Measurements from ENCODE around the gene WFDC5.

Gene WFDC5

DNA sequence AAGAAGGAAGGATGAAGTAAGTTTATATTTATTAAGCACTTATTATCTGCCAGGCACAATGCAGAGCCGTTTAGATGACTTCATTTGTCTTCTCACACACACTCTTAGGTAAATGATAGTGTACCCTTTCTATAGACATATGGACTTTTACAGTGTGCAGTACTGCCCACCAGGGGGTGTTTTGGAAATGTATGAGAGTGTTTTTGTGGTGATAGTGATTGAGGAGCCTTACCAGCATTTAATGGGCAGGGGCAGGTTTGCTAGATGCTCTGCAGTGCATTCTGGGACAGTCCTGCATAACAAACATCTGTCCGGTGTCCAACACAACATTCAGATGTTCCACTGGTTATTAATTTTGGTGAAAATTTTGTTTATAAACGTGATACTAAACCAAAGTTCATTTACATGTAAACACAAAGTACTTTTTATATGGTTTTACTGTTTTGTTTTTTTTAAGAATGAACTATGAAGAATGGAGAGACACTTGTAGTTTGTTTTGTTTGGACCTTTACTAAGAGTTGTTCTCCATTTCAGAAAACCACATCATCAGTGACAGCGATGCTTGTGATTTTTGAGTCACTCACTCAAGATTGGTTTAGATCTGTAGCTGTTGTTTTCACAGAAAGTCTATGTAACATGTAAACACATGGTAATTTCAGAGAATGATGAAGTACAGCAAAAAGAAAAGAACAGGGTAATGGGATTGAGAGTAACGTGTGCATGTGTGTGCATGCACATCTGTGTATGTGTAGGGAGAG, 33.9 kb downstream of the WFDC5 start:
- Histone ChIP-seq H3K9ac (ENCODE audit: low read depth in 1 of 2, low read length in 2 of 2) (no peak overlapping the region), H3K9me3 (ENCODE audit: control insufficient read depth in 1 of 2, low read length in 2 of 2) (peaks cover 7 to 8% of the 10 kb centered on the region in 2 donors), H3K27ac (ENCODE audit: low read depth, low read length) (no peak overlapping the region), H3K4me3 (ENCODE audit: low read depth in 1 of 2, low read length in 2 of 2) (no peak overlapping the region), H3K4me1 (ENCODE audit: control insufficient read depth in 1 of 2, insufficient read depth in 2 of 2, low read length in 2 of 2) (no peaks in the 10 kb centered on the region), H3K27me3 (ENCODE audit: control insufficient read depth in 1 of 2, insufficient read depth in 2 of 2, low read length in 2 of 2) (no peaks in the 10 kb centered on the region), H3K36me3 (ENCODE audit: control insufficient read depth in 1 of 2, insufficient read depth in 2 of 2, low read length in 2 of 2) (peaks cover 22 to 54% of the 10 kb centered on the region in 2 donors)

GRCh38 chr20:45077559-45077958, 37.4 kb downstream of the WFDC5 start:
- H3K36me3 ChIP-seq (ENCODE audit: control insufficient read depth in 1 of 2, insufficient read depth in 2 of 2, low read length in 2 of 2): peaks cover 31 to 70% of the 10 kb centered on the region in 2 donors
- H3K4me1 ChIP-seq (ENCODE audit: control insufficient read depth in 1 of 2, insufficient read depth in 2 of 2, low read length in 2 of 2): no peaks in the 10 kb centered on the region
- H3K27ac ChIP-seq (ENCODE audit: low read depth, low read length): no peak overlapping the region
- H3K9me3 ChIP-seq (ENCODE audit: control insufficient read depth in 1 of 2, low read length in 2 of 2): peaks cover 4% of the 10 kb centered on the region in 2 donors
- no peak overlapping the region for H3K4me3 ChIP-seq (ENCODE audit: low read depth in 1 of 2, low read length in 2 of 2)
- H3K27me3 ChIP-seq (ENCODE audit: control insufficient read depth in 1 of 2, insufficient read depth in 2 of 2, low read length in 2 of 2): no peaks in the 10 kb centered on the region
- no peak overlapping the region for H3K9ac ChIP-seq (ENCODE audit: low read depth in 1 of 2, low read length in 2 of 2)

- Histone ChIP-seq H3K27me3 (ENCODE audit: control insufficient read depth in 1 of 2, insufficient read depth in 2 of 2, low read length in 2 of 2) (no peaks in the 10 kb centered on the region), H3K9me3 (ENCODE audit: control insufficient read depth in 1 of 2, low read length in 2 of 2) (no peaks in the 10 kb centered on the region), H3K4me3 (ENCODE audit: low read depth in 1 of 2, low read length in 2 of 2) (no peak overlapping the region), H3K27ac (ENCODE audit: low read depth, low read length) (no peak overlapping the region), H3K4me1 (ENCODE audit: control insufficient read depth in 1 of 2, insufficient read depth in 2 of 2, low read length in 2 of 2) (peaks cover 3 to 5% of the 10 kb centered on the region in 2 donors), H3K36me3 (ENCODE audit: control insufficient read depth in 1 of 2, insufficient read depth in 2 of 2, low read length in 2 of 2) (peaks cover 25 to 39% of the 10 kb centered on the region in 2 donors), H3K9ac (ENCODE audit: low read depth in 1 of 2, low read length in 2 of 2) (no peak overlapping the region)
Observed at GRCh38 chr20:45073221-45073620, 41.8 kb downstream of the WFDC5 start.

DNA sequence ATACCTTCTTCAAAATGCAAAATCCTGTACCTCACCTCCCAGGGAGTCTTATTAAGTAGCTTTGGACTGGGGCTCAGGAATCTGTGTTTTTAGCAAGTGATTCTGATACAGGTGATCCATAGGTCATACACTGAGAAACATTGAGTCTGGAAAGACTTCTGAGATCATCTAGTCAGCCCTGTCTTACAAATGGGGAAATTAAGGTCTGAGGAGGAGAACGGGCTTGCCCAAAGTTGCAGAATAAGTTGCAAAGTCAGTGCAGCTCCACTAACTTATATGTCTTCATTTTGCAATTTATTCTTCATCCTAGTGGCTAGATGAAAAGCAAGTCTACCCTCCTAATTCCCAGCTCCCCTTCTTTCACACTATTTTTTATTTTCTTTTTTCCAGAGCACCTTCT, 42.9 kb downstream of the WFDC5 start:
- peaks cover 25 to 35% of the 10 kb centered on the region in 2 donors for H3K36me3 ChIP-seq (ENCODE audit: control insufficient read depth in 1 of 2, insufficient read depth in 2 of 2, low read length in 2 of 2)
- peaks cover 3 to 5% of the 10 kb centered on the region in 2 donors for H3K4me1 ChIP-seq (ENCODE audit: control insufficient read depth in 1 of 2, insufficient read depth in 2 of 2, low read length in 2 of 2)
- H3K27me3 ChIP-seq (ENCODE audit: control insufficient read depth in 1 of 2, insufficient read depth in 2 of 2, low read length in 2 of 2): no peaks in the 10 kb centered on the region
- H3K27ac ChIP-seq (ENCODE audit: low read depth, low read length): no peak overlapping the region
- no peaks in the 10 kb centered on the region for H3K9me3 ChIP-seq (ENCODE audit: control insufficient read depth in 1 of 2, low read length in 2 of 2)
- no peak overlapping the region for H3K4me3 ChIP-seq (ENCODE audit: low read depth in 1 of 2, low read length in 2 of 2)
- no peak overlapping the region for H3K9ac ChIP-seq (ENCODE audit: low read depth in 1 of 2, low read length in 2 of 2)

GRCh38 chr20:45070932-45071632, 43.9 kb downstream of the WFDC5 start:
- Histone ChIP-seq H3K36me3 (ENCODE audit: control insufficient read depth in 1 of 2, insufficient read depth in 2 of 2, low read length in 2 of 2) (peaks cover 17 to 25% of the 10 kb centered on the region in 2 donors), H3K4me1 (ENCODE audit: control insufficient read depth in 1 of 2, insufficient read depth in 2 of 2, low read length in 2 of 2) (peaks cover 3 to 5% of the 10 kb centered on the region in 2 donors), H3K4me3 (ENCODE audit: low read depth in 1 of 2, low read length in 2 of 2) (no peak overlapping the region), H3K27me3 (ENCODE audit: control insufficient read depth in 1 of 2, insufficient read depth in 2 of 2, low read length in 2 of 2) (no peaks in the 10 kb centered on the region), H3K27ac (ENCODE audit: low read depth, low read length) (no peak overlapping the region), H3K9me3 (ENCODE audit: control insufficient read depth in 1 of 2, low read length in 2 of 2) (no peaks in the 10 kb centered on the region), H3K9ac (ENCODE audit: low read depth in 1 of 2, low read length in 2 of 2) (no peak overlapping the region)

GRCh38 chr20:45069261-45069660, 45.7 kb downstream of the WFDC5 start:
- no peaks in the 10 kb centered on the region for H3K9me3 ChIP-seq (ENCODE audit: control insufficient read depth in 1 of 2, low read length in 2 of 2)
- no peaks in the 10 kb centered on the region for H3K27me3 ChIP-seq (ENCODE audit: control insufficient read depth in 1 of 2, insufficient read depth in 2 of 2, low read length in 2 of 2)
- peaks cover 3 to 5% of the 10 kb centered on the region in 2 donors for H3K4me1 ChIP-seq (ENCODE audit: control insufficient read depth in 1 of 2, insufficient read depth in 2 of 2, low read length in 2 of 2)
- no peak overlapping the region for H3K4me3 ChIP-seq (ENCODE audit: low read depth in 1 of 2, low read length in 2 of 2)
- no peak overlapping the region for H3K9ac ChIP-seq (ENCODE audit: low read depth in 1 of 2, low read length in 2 of 2)
- H3K36me3 ChIP-seq (ENCODE audit: control insufficient read depth in 1 of 2, insufficient read depth in 2 of 2, low read length in 2 of 2): peaks cover 4 to 9% of the 10 kb centered on the region in 2 donors
- H3K27ac ChIP-seq (ENCODE audit: low read depth, low read length): no peak overlapping the region

- H3K4me3 ChIP-seq (ENCODE audit: low read depth in 1 of 2, low read length in 2 of 2): no peak overlapping the region
- H3K9ac ChIP-seq (ENCODE audit: low read depth in 1 of 2, low read length in 2 of 2): no peak overlapping the region
- H3K4me1 ChIP-seq (ENCODE audit: control insufficient read depth in 1 of 2, insufficient read depth in 2 of 2, low read length in 2 of 2): peaks cover 3 to 5% of the 10 kb centered on the region in 2 donors
- H3K9me3 ChIP-seq (ENCODE audit: control insufficient read depth in 1 of 2, low read length in 2 of 2): no peaks in the 10 kb centered on the region
- H3K36me3 ChIP-seq (ENCODE audit: control insufficient read depth in 1 of 2, insufficient read depth in 2 of 2, low read length in 2 of 2): peaks cover 4 to 6% of the 10 kb centered on the region in 2 donors
- H3K27me3 ChIP-seq (ENCODE audit: control insufficient read depth in 1 of 2, insufficient read depth in 2 of 2, low read length in 2 of 2): no peaks in the 10 kb centered on the region
- no peak overlapping the region for H3K27ac ChIP-seq (ENCODE audit: low read depth, low read length)
Observed at GRCh38 chr20:45067558-45067957, 47.4 kb downstream of the WFDC5 start.

GRCh38 chr20:45067087-45067486, 47.9 kb downstream of the WFDC5 start:
- peaks cover 3 to 5% of the 10 kb centered on the region in 2 donors for H3K4me1 ChIP-seq (ENCODE audit: control insufficient read depth in 1 of 2, insufficient read depth in 2 of 2, low read length in 2 of 2)
- no peak overlapping the region for H3K27ac ChIP-seq (ENCODE audit: low read depth, low read length)
- peaks cover 4 to 6% of the 10 kb centered on the region in 2 donors for H3K36me3 ChIP-seq (ENCODE audit: control insufficient read depth in 1 of 2, insufficient read depth in 2 of 2, low read length in 2 of 2)
- H3K9me3 ChIP-seq (ENCODE audit: control insufficient read depth in 1 of 2, low read length in 2 of 2): no peaks in the 10 kb centered on the region
- no peak overlapping the region for H3K4me3 ChIP-seq (ENCODE audit: low read depth in 1 of 2, low read length in 2 of 2)
- no peak overlapping the region for H3K9ac ChIP-seq (ENCODE audit: low read depth in 1 of 2, low read length in 2 of 2)
- no peaks in the 10 kb centered on the region for H3K27me3 ChIP-seq (ENCODE audit: control insufficient read depth in 1 of 2, insufficient read depth in 2 of 2, low read length in 2 of 2)

DNA sequence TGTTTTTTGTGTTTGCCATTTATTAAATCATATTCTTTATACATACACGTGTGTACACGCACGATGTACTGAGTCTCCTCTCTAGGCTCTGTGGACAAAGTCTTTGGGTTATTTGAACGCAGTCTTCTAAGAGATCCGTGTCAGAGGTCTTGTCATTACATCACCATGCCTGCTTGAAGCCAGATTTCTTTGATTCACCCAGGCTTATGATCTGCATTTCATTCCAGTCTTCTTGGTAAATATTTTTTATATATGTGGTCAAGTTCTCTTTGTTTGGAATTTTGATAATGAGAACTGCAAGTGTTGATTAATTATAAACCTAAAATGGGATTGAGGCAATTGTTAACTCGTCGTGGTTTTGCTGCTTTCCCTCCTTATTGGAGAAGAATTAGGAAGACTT, 48.6 kb downstream of the WFDC5 start:
- H3K4me3 ChIP-seq (ENCODE audit: low read depth in 1 of 2, low read length in 2 of 2): no peak overlapping the region
- no peaks in the 10 kb centered on the region for H3K27me3 ChIP-seq (ENCODE audit: control insufficient read depth in 1 of 2, insufficient read depth in 2 of 2, low read length in 2 of 2)
- H3K27ac ChIP-seq (ENCODE audit: low read depth, low read length): no peak overlapping the region
- peaks cover 4 to 6% of the 10 kb centered on the region in 2 donors for H3K36me3 ChIP-seq (ENCODE audit: control insufficient read depth in 1 of 2, insufficient read depth in 2 of 2, low read length in 2 of 2)
- H3K9ac ChIP-seq (ENCODE audit: low read depth in 1 of 2, low read length in 2 of 2): no peak overlapping the region
- peaks cover 3 to 4% of the 10 kb centered on the region in 2 donors for H3K4me1 ChIP-seq (ENCODE audit: control insufficient read depth in 1 of 2, insufficient read depth in 2 of 2, low read length in 2 of 2)
- H3K9me3 ChIP-seq (ENCODE audit: control insufficient read depth in 1 of 2, low read length in 2 of 2): no peaks in the 10 kb centered on the region

DNA sequence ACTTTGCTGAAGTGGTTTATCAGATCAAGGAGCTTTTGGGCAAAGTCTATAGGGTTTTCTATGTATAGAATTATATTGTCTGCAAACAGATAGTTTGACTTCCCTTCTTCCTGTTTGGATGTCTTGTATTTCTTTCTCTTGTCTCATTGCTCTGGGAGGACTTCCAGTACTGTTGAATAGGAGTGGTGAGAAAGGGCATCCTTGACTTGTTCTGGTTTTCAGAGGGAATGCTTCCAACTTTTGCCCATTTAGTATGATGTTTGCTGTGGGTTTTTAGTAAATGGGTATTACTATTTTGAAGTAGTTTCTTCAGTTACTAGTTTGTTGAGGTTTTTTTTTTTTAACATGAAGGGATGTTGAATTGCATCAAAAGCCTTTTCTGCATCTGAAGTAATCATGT, 50.2 kb downstream of the WFDC5 start:
- no peaks in the 10 kb centered on the region for H3K4me1 ChIP-seq (ENCODE audit: control insufficient read depth in 1 of 2, insufficient read depth in 2 of 2, low read length in 2 of 2)
- H3K9me3 ChIP-seq (ENCODE audit: control insufficient read depth in 1 of 2, low read length in 2 of 2): no peaks in the 10 kb centered on the region
- H3K36me3 ChIP-seq (ENCODE audit: control insufficient read depth in 1 of 2, insufficient read depth in 2 of 2, low read length in 2 of 2): peaks cover 4 to 10% of the 10 kb centered on the region in 2 donors
- no peak overlapping the region for H3K9ac ChIP-seq (ENCODE audit: low read depth in 1 of 2, low read length in 2 of 2)
- H3K27me3 ChIP-seq (ENCODE audit: control insufficient read depth in 1 of 2, insufficient read depth in 2 of 2, low read length in 2 of 2): no peaks in the 10 kb centered on the region
- H3K4me3 ChIP-seq (ENCODE audit: low read depth in 1 of 2, low read length in 2 of 2): no peak overlapping the region
- H3K27ac ChIP-seq (ENCODE audit: low read depth, low read length): no peak overlapping the region
